ENCODE measurements around the gene AMHR2.
"Not testable (repeated sequence)": the region's sequence is repeated elsewhere in the genome, so short reads cannot be mapped to it uniquely, and the experiment has no call there.

DNA sequence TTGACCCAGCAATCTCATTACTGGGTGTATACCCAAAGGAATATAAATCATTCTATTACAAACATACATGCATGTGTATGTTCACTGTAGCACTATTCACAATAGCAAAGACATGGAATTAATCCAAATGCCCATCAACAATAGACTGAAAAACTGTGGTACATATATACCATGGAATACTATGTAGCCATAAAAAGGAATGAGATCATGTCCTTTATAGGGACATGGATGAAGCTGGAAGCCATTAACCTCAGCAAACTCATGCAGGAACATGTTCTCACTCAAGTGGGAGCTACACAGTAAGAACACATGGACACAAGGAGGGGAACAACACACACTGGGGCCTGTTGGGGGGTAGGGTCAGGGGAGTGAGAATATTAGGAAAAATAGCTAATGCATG lies 15.9 kb downstream of the AMHR2 start:
- TF ChIP-seq, protein P1, sequence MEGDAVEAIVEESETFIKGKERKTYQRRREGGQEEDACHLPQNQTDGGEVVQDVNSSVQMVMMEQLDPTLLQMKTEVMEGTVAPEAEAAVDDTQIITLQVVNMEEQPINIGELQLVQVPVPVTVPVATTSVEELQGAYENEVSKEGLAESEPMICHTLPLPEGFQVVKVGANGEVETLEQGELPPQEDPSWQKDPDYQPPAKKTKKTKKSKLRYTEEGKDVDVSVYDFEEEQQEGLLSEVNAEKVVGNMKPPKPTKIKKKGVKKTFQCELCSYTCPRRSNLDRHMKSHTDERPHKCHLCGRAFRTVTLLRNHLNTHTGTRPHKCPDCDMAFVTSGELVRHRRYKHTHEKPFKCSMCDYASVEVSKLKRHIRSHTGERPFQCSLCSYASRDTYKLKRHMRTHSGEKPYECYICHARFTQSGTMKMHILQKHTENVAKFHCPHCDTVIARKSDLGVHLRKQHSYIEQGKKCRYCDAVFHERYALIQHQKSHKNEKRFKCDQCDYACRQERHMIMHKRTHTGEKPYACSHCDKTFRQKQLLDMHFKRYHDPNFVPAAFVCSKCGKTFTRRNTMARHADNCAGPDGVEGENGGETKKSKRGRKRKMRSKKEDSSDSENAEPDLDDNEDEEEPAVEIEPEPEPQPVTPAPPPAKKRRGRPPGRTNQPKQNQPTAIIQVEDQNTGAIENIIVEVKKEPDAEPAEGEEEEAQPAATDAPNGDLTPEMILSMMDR (IDR thresholded peaks at IDR 0.05), result not testable (repeated sequence)
- not testable (repeated sequence) for TF ChIP-seq POLR2A, POLR2AphosphoS5 (IDR thresholded peaks at IDR 0.05)
